CD1c-positive myeloid dendritic cell (primary cell): Measurements from ENCODE around the gene ATP8B4.

ENCODE experiments used
- DNase-seq: peaks from one replicate; pipeline ENCODE4 v3.0.0-alpha.2; 2016; ENCODE audit errors: extremely low spot score

ATP8B4 gene

GRCh38 chr15:49895347-49896223, 223.4 kb downstream of the ATP8B4 start:
- no peak for DNase-seq

GRCh38 chr15:49890689-49891088, 228.3 kb downstream of the ATP8B4 start:
- no peak for DNase-seq

- no peak for DNase-seq
Measured at GRCh38 chr15:49889536-49889935, 229.5 kb downstream of the ATP8B4 start.

- no peak for DNase-seq
Measured at GRCh38 chr15:49888734-49889133, 230.3 kb downstream of the ATP8B4 start.

GRCh38 chr15:49888323-49888693, 230.7 kb downstream of the ATP8B4 start:
- DNase-seq = no peak

- DNase-seq = no peak
Measured at GRCh38 chr15:49887659-49888322, 231.2 kb downstream of the ATP8B4 start.

- no peak for DNase-seq
Measured at GRCh38 chr15:49883121-49883520, 235.9 kb downstream of the ATP8B4 start.

GRCh38 chr15:49881866-49882265, 237.2 kb downstream of the ATP8B4 start:
- DNase-seq = no peak

- no peak for DNase-seq
Measured at GRCh38 chr15:49881433-49881832, 237.6 kb downstream of the ATP8B4 start.

- no peak for DNase-seq
Measured at GRCh38 chr15:49877873-49878521, 241.0 kb downstream of the ATP8B4 start.

- DNase-seq = no peak
Measured at GRCh38 chr15:49877117-49877872, 241.7 kb downstream of the ATP8B4 start.

GRCh38 chr15:49876401-49877038, 242.5 kb downstream of the ATP8B4 start:
- no peak for DNase-seq

GRCh38 chr15:49875392-49875791, 243.6 kb downstream of the ATP8B4 start:
- DNase-seq = no peak

- no peak for DNase-seq
Measured at GRCh38 chr15:49870472-49870871, 248.6 kb downstream of the ATP8B4 start.

GRCh38 chr15:49868348-49868747, 250.7 kb downstream of the ATP8B4 start:
- no peak for DNase-seq

GRCh38 chr15:49865925-49866757, 252.9 kb downstream of the ATP8B4 start:
- DNase-seq = no peak

GRCh38 chr15:49864251-49864650, 254.8 kb downstream of the ATP8B4 start:
- DNase-seq = no peak

GRCh38 chr15:49863431-49864224, 255.4 kb downstream of the ATP8B4 start:
- DNase-seq = no peak

GRCh38 chr15:49860101-49860500, 258.9 kb downstream of the ATP8B4 start:
- DNase-seq = no peak
